ENCODE measurements around the gene ZFYVE19. TPM values are rescaled to one million over a fixed set of nuclear protein-coding genes. Genes with fewer than 3 reads are reported as not detected.

The ZFYVE19 gene, protein sequence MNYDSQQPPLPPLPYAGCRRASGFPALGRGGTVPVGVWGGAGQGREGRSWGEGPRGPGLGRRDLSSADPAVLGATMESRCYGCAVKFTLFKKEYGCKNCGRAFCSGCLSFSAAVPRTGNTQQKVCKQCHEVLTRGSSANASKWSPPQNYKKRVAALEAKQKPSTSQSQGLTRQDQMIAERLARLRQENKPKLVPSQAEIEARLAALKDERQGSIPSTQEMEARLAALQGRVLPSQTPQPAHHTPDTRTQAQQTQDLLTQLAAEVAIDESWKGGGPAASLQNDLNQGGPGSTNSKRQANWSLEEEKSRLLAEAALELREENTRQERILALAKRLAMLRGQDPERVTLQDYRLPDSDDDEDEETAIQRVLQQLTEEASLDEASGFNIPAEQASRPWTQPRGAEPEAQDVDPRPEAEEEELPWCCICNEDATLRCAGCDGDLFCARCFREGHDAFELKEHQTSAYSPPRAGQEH
- 29.4 and 29.9 TPM in 2 replicates for total RNA-seq

DNA sequence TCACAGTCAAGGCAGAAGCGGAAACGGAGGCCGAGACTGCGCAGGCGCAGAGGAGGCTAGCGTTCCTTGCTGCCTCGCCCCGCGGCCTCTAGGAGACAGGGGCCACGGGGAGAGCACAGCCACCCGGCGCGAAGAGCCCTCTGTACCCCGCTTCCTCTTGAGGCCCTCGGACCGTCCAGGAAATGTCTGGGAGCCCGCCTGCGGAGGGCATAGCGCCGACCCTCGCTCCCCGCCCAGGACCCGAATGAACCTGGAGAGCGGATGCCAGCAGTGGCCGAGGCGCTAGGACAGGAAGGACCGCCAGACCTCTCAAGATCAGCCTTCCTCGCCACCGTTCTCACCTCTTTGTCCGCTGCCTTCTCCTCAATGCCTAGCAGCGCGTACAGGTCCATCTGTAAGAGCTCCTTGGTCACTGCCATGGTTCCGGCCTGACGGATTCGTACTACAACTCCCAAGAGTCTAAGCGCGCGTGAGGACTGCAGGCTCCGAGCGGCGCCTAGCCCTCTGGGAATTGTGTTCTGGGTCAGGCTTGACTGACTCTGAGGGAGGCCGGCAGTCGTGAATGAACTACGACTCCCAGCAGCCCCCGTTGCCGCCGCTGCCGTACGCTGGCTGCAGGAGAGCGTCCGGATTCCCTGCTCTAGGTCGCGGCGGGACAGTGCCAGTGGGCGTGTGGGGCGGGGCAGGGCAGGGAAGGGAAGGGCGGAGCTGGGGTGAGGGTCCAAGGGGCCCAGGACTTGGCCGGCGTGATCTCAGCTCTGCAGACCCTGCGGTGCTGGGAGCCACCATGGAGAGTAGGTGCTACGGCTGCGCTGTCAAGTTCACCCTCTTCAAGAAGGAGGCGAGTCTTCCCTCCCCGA lies at the start of gene ZFYVE19, which contains the start of gene DNAJC17:
Gene ZFYVE19, plus strand, starts transcription at position 62 of the 860 bp plus-strand sequence. Its CDS starts 501 bp downstream, at position 563.
Gene DNAJC17, minus strand, starts transcription at position 446 of the 860 bp plus-strand sequence. Its CDS starts 27 bp downstream, at position 419.

DNA sequence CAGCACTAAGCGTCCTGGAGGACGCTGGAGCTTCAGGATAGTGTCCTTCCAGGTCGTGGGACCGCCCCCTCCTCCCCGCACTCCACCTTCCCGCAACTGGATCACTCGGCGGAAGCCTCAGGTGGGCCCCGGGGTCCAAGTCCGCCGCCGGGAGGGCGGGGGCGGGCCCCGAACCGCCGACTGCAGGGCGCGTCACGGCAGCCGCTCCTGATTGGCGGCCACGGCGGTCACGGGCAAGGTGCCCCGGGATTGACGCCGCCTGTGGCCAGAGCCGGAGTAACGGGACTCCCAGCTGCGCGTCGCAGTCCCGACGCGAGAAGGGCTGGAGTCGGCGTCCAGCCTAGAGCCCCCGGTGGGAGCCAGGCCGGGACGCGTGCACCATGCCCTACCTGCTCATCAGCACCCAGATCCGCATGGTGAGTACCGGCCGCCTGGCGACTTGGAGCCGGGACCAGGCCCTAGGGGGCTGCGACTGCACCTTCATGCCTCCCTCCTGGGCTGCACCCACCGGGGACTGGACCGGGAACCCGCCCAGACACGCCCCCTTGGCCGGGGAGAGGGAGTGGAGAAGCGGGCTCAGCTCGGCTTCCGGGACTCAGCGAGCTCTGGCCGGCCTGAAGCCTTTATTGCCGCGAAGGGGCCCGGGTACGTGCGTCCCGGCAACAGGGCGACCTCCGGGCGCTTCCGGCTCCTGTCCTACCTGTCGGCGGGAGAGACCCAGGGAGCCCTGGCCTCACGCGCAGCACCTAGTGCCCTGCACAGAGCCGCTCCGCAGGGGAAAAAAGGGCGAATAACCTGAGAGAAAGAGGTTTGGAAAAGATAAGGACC lies 42.9 kb upstream of the ZFYVE19 start, which contains the start of gene GCHFR:
Gene GCHFR, plus strand, starts transcription at position 268 of the 828 bp plus-strand sequence. Its CDS starts 113 bp downstream, at position 381.

DNA sequence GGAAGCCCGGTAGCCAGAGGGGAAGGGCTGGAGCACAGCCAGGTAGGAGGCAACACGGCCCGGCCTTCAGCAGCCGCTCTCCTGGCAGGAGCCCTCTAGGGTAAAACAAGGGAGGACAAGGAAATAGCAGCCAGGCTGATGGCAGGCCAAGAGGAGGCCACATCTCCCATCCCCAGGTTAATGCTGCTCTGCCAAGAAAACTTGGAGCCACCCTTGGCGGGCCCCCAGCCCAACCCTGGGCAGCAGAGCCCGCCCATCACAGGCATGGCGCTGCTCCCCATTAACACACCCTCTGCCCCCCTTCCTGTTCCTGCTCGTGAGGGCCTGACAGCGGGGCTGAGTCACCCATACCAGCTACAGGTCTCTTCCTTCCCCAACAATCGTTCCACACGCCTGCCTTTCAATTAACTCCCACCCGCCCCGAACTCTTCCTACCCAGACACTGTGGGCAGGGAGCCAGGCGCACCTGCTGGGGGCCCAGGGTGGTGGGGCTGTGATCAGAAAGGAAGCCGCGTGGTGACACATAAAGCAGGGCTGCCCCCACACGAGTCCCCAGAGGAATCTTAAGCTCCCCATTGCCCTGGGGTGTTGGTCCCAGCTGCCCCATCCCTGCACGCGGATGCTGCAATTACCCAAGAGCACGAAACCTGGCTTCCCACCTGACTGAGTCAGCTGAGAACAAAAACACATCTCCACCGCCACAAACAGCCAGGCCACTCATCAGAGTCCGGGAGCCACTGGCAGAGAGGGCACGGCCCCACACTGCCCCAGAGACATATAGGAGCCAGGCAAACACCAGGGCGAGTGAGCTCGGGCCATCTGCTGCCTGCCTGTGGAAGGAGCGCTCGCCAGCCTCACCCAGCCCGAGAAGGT lies 37.4 kb upstream of the ZFYVE19 start, which contains the start of gene C15orf62:
Gene C15orf62, plus strand, starts transcription at position 707 of the 873 bp plus-strand sequence. CDS start 516 bp downstream, outside the sequence.

DNA sequence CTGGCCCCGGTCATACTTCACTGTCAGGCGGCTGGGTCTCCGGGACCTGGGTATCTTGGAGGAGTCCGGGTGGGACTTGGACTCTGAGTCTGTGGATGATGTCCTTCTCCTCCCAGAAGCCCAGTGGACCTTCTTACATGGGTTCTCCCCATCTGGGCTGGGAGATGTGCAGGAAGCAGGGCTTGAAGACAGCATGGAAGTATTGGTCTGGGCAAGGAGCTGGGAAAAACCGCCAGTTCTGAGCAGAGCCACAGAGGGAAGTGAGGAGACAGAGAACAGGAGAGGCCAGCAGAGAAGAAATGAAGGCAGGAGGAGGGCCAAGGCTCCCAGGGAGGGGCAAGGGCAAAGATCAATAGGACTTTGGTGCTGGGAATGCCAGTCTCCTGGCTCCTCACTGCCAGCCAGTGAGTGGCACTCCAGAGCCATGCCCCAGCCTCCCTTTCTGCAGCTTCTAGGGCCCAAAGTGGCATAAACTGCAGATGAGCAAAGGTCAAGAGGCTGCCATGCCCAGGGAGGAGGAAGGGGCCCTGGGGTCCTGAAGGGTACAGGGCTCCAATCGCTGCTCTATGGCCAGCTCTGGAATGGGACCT lies 21.7 kb downstream of the ZFYVE19 start, which contains the start of gene PPP1R14D:
Gene PPP1R14D, minus strand, starts transcription at position 262 of the 590 bp plus-strand sequence. Its CDS starts 67 bp downstream, at position 195.

DNA sequence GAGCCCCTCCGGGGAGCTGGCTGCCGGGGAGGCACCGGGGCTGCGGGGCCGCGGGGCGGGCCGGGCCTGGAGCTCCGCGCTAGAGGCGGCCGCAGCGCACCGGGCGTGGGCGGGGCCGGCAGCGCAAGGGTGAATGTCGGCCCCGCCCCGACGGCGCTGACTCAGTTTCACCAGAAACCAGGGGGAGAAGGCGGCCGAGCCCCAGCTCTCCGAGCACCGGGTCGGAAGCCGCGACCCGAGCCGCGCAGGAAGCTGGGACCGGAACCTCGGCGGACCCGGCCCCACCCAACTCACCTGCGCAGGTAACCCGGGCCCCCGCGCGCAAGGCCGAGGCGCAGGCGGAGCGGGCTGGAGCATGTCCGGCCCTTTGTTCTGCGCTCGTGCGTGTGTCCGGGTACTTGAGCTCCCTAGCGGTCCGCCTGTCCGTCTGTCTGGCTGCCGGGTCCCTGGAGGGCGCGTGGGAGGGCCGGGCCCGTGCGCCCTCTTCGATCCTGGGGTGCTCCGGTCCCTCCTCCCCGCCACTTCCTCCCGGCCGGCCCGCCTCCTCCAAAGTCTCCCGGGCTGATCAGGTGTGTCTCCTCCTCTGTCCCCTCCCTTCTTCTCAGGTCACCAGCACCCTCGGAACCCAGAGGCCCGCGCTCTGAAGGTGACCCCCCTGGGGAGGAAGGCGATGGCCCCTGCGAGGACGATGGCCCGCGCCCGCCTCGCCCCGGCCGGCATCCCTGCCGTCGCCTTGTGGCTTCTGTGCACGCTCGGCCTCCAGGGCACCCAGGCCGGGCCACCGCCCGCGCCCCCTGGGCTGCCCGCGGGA lies 37.2 kb downstream of the ZFYVE19 start, which contains the start of gene SPINT1:
Gene SPINT1, plus strand, starts transcription at position 164 of the 811 bp plus-strand sequence. Its CDS starts 507 bp downstream, at position 671.

Other genes with a start within 250 kb of the ZFYVE19 start
- 14.3 and 15.7 TPM in 2 replicates for gene CCDC32, start 242.0 kb upstream of the ZFYVE19 start, total RNA-seq
- gene RPUSD2, start 237.8 kb upstream of the ZFYVE19 start, total RNA-seq: 16.8 and 19.8 TPM in 2 replicates
- 1.1 and 2.2 TPM in 2 replicates for gene KNL1, start 212.8 kb upstream of the ZFYVE19 start, total RNA-seq
- 0.21 and 2.4 TPM in 2 replicates for gene RAD51, start 111.9 kb upstream of the ZFYVE19 start, total RNA-seq
- gene RMDN3, start 51.8 kb upstream of the ZFYVE19 start, total RNA-seq: 14.5 and 14.7 TPM in 2 replicates
- 8.4 and 30.9 TPM in 2 replicates for gene GCHFR, start 43.0 kb upstream of the ZFYVE19 start, total RNA-seq
- gene C15orf62, start 37.1 kb upstream of the ZFYVE19 start, total RNA-seq: 0.85 and 1.2 TPM in 2 replicates
- gene DNAJC17, start 384 bp downstream of the ZFYVE19 start, total RNA-seq: 22.8 and 28.4 TPM in 2 replicates
- not detected in 2 replicates for gene PPP1R14D, start 21.6 kb downstream of the ZFYVE19 start, total RNA-seq
- gene SPINT1, start 37.0 kb downstream of the ZFYVE19 start, total RNA-seq: 258 and 274 TPM in 2 replicates
- 11.7 and 17.8 TPM in 2 replicates for gene RHOV, start 67.1 kb downstream of the ZFYVE19 start, total RNA-seq
- 24.7 and 48.0 TPM in 2 replicates for gene VPS18, start 87.4 kb downstream of the ZFYVE19 start, total RNA-seq
- under 0.01 TPM in 1 of 2 replicates, not detected in the other for gene DLL4, start 122.3 kb downstream of the ZFYVE19 start, total RNA-seq
- 11.3 and 38.6 TPM in 2 replicates for gene CHAC1, start 146.4 kb downstream of the ZFYVE19 start, total RNA-seq

All from tracheal epithelial cell (primary cell).